ENCODE measurements around the gene SLC22A23. TPM values are rescaled to one million over a fixed set of nuclear protein-coding genes. Genes with fewer than 3 reads are reported as not detected.

The SLC22A23 gene
- total RNA-seq, 1 donor from 2014 or later, result 44.3 TPM

- no peak for DNase-seq
These were observed 124.9 kb downstream of the SLC22A23 start for GRCh38 chr6:3331971-3332370.

GRCh38 chr6:3331494-3331893 is 125.4 kb downstream of the SLC22A23 start:
- no peak for DNase-seq

- no peak for DNase-seq
These were observed 126.7 kb downstream of the SLC22A23 start for GRCh38 chr6:3330199-3330598.

GRCh38 chr6:3329393-3330051 is 127.3 kb downstream of the SLC22A23 start:
- DNase-seq, result no peak

GRCh38 chr6:3328796-3329195 is 128.1 kb downstream of the SLC22A23 start:
- DNase-seq, result no peak

- DNase-seq, result no peak
These were observed 128.7 kb downstream of the SLC22A23 start for GRCh38 chr6:3328145-3328544.

GRCh38 chr6:3327403-3327802 is 129.4 kb downstream of the SLC22A23 start:
- no peak for DNase-seq

GRCh38 chr6:3326981-3327380 is 129.9 kb downstream of the SLC22A23 start:
- no peak for DNase-seq

GRCh38 chr6:3326184-3326971 is 130.5 kb downstream of the SLC22A23 start:
- no peak for DNase-seq

GRCh38 chr6:3325210-3325609 is 131.6 kb downstream of the SLC22A23 start:
- DNase-seq, result no peak

- DNase-seq, result no peak
These were observed 132.4 kb downstream of the SLC22A23 start for GRCh38 chr6:3324262-3324942.

GRCh38 chr6:3323696-3324261 is 133.1 kb downstream of the SLC22A23 start:
- DNase-seq, result no peak

GRCh38 chr6:3323148-3323547 is 133.7 kb downstream of the SLC22A23 start:
- DNase-seq, result no peak

- no peak for DNase-seq
These were observed 134.4 kb downstream of the SLC22A23 start for GRCh38 chr6:3322366-3322890.

- no peak for DNase-seq
These were observed 135.0 kb downstream of the SLC22A23 start for GRCh38 chr6:3321875-3322274.

- DNase-seq, result no peak
These were observed 135.8 kb downstream of the SLC22A23 start for GRCh38 chr6:3321042-3321441.

GRCh38 chr6:3320238-3320811 is 136.5 kb downstream of the SLC22A23 start:
- DNase-seq, result no peak

GRCh38 chr6:3319610-3320200 is 137.1 kb downstream of the SLC22A23 start:
- no peak for DNase-seq

GRCh38 chr6:3318821-3319540 is 137.9 kb downstream of the SLC22A23 start:
- no peak for DNase-seq

- DNase-seq, result no peak
These were observed 138.6 kb downstream of the SLC22A23 start for GRCh38 chr6:3318226-3318625.

GRCh38 chr6:3317741-3318211 is 139.1 kb downstream of the SLC22A23 start:
- DNase-seq, result no peak

Measured in occipital lobe (tissue), 2 donors.